IMR-90 (cell line): ENCODE measurements around the gene DENND5A.

Source experiments
- BHLHE40 ChIP-seq: fragments of 150-350 bp; IDR thresholded peaks from 2 replicates; pipeline ENCODE4 v1.6.1; 2016; ENCODE audit warnings: mild to moderate bottlenecking, low read depth, low read length
- ELK1 ChIP-seq: fragments of 150-350 bp; IDR thresholded peaks from 2 replicates; pipeline ENCODE4 v1.6.1; 2016; ENCODE audit warnings: low read depth, mild to moderate bottlenecking, low read length, moderate library complexity, borderline replicate concordance
- FOS ChIP-seq: fragments of 150-350 bp; IDR thresholded peaks from 2 replicates; pipeline ENCODE4 v1.6.1; 2016; ENCODE audit warnings: low read depth, low read length
- NFE2L2 ChIP-seq: fragments of 150-350 bp; IDR thresholded peaks from 2 replicates; pipeline ENCODE4 v1.6.1; 2016; ENCODE audit warnings: low read depth, mild to moderate bottlenecking, low read length
- POLR2A ChIP-seq: IDR thresholded peaks from 2 replicates; pipeline ENCODE4 v1.6.1; 2012; ENCODE audit warnings: mild to moderate bottlenecking, low read depth, low read length
- RFX5 ChIP-seq: IDR thresholded peaks from 2 replicates; pipeline ENCODE4 v1.8.0; 2012; ENCODE audit warnings: low read depth, mild to moderate bottlenecking, low read length, moderate library complexity
- SMC3 ChIP-seq: fragments of 150-350 bp; IDR thresholded peaks from 2 replicates; pipeline ENCODE4 v1.6.1; 2016; ENCODE audit warnings: low read depth, mild to moderate bottlenecking, antibody characterized with exemption, low read length, moderate library complexity
- TF ChIP-seq, protein P1 (sequence below): conservative IDR thresholded peaks from 2 replicates; pipeline ENCODE4 v1.5.1; 2012; ENCODE audit warnings: mild to moderate bottlenecking, low read depth, low read length, improper control_type of control experiment

DNA sequence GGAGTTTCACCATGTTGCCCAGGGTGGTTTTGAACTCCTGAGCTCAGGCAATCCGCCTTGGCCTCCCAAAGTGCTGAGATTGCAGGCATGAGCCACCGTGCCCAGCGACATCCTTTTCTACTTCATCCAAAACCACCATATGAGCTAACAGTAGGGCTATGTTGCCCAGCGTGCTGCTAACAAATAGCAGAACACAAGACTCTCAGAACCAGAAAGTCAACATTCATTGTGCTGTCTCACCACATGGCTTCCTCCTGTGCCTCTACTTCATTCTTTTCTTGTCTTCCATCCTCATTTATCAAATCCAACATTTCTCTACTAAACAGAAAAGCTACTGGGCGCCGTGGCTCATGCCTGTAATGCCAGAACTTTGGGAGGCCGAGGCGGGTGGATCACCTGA, 12.0 kb upstream of the DENND5A start:
- TF ChIP-seq POLR2A (no peak), BHLHE40 (no peak), FOS (no peak), RFX5 (no peak), SMC3 (no peak), NFE2L2 (no peak), ELK1 (no peak)
- TF ChIP-seq, protein P1, sequence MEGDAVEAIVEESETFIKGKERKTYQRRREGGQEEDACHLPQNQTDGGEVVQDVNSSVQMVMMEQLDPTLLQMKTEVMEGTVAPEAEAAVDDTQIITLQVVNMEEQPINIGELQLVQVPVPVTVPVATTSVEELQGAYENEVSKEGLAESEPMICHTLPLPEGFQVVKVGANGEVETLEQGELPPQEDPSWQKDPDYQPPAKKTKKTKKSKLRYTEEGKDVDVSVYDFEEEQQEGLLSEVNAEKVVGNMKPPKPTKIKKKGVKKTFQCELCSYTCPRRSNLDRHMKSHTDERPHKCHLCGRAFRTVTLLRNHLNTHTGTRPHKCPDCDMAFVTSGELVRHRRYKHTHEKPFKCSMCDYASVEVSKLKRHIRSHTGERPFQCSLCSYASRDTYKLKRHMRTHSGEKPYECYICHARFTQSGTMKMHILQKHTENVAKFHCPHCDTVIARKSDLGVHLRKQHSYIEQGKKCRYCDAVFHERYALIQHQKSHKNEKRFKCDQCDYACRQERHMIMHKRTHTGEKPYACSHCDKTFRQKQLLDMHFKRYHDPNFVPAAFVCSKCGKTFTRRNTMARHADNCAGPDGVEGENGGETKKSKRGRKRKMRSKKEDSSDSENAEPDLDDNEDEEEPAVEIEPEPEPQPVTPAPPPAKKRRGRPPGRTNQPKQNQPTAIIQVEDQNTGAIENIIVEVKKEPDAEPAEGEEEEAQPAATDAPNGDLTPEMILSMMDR = no peak
